ENCODE measurements around the gene CCDC18. TPM values are rescaled to one million over a fixed set of nuclear protein-coding genes. Genes with fewer than 3 reads are reported as not detected.

Gene CCDC18
- total and polyA plus RNA-seq, 4 donors, result 2.0 to 10.8 (median 4.9) TPM

GRCh38 chr1:93190432-93190831, 9.9 kb downstream of the CCDC18 start:
- H3K9ac ChIP-seq (ENCODE audit: insufficient read depth in 1 of 2, low read length in 2 of 2), result no peak overlapping the region
- no peaks in the 10 kb centered on the region for H3K27me3 ChIP-seq (ENCODE audit: control insufficient read depth in 3 of 3, insufficient read depth in 3 of 3, low read length in 2 of 3)
- H3K4me1 ChIP-seq (ENCODE audit: control insufficient read depth in 5 of 5, insufficient read depth in 5 of 5, low read length in 5 of 5), result peaks cover 0 to 4% (median 0%) of the 10 kb centered on the region in 5 donors
- WGBS, 2 donors, result 99 to 100% methylated on average over 3 of the region's 3 CpGs
- no peak overlapping the region for H3K4me3 ChIP-seq
- H3K9me3 ChIP-seq (ENCODE audit: control insufficient read depth in 4 of 4, insufficient read depth in 3 of 4, low read length in 3 of 4), result no peaks in the 10 kb centered on the region
- no peak overlapping the region for H3K27ac ChIP-seq (ENCODE audit: low read depth in 1 of 2, low read length in 1 of 2)
- H3K36me3 ChIP-seq (ENCODE audit: control insufficient read depth in 4 of 4, insufficient read depth in 4 of 4, low read length in 4 of 4), result peaks cover 0 to 2% (median under 1%) of the 10 kb centered on the region in 4 donors
- TF ChIP-seq, protein P1, sequence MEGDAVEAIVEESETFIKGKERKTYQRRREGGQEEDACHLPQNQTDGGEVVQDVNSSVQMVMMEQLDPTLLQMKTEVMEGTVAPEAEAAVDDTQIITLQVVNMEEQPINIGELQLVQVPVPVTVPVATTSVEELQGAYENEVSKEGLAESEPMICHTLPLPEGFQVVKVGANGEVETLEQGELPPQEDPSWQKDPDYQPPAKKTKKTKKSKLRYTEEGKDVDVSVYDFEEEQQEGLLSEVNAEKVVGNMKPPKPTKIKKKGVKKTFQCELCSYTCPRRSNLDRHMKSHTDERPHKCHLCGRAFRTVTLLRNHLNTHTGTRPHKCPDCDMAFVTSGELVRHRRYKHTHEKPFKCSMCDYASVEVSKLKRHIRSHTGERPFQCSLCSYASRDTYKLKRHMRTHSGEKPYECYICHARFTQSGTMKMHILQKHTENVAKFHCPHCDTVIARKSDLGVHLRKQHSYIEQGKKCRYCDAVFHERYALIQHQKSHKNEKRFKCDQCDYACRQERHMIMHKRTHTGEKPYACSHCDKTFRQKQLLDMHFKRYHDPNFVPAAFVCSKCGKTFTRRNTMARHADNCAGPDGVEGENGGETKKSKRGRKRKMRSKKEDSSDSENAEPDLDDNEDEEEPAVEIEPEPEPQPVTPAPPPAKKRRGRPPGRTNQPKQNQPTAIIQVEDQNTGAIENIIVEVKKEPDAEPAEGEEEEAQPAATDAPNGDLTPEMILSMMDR (IDR thresholded peaks at IDR 0.05; ENCODE audit: control extremely low read depth, extremely low read depth), result no peak
- ATAC-seq (ENCODE audit: insufficient read depth, low FRiP score), result no peak
- no peak for DNase-seq

DNA sequence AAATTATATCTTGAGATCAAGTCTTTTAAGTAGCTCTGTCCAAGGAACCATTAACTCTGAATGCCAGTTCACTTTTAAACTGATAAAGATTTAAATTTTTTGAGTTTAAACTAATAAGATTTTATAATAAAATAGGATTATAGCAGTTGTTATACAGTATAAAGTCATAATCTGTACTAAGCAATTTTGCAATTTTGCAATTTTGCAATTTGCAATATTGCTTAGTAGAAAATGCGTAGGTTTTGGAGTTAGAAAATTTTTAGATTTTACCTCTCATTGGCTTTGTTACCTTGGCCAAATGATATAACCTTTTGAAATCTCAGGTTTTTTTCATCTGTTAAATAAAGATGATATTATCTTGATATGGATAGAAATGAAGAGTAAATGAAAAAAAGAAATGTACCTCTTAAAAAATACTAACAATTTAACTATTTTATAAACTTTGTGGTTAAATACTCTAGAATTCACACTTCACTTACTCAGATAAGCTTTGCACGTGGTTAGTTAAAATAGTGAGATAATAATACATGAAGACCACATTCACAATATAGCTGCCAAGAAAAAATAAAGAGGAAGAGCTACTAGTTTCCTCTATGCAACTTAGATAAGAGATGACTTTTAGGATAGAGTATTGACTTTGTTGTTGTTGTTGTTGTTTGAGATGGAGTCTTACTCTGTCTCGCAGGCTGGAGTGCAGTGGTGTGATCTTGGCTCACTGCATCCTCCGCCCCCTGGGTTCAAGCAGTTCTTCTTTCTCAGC, 13.9 kb downstream of the CCDC18 start:
- H3K27me3 ChIP-seq (ENCODE audit: control insufficient read depth in 3 of 3, insufficient read depth in 3 of 3, low read length in 2 of 3), result no peaks in the 10 kb centered on the region
- H3K27ac ChIP-seq (ENCODE audit: low read depth in 1 of 2, low read length in 1 of 2), result no peak overlapping the region
- no peaks in the 10 kb centered on the region for H3K9me3 ChIP-seq (ENCODE audit: control insufficient read depth in 4 of 4, insufficient read depth in 3 of 4, low read length in 3 of 4)
- H3K4me1 ChIP-seq (ENCODE audit: control insufficient read depth in 5 of 5, insufficient read depth in 5 of 5, low read length in 5 of 5), result peaks cover 0 to 4% (median 0%) of the 10 kb centered on the region in 5 donors
- no peak for ATAC-seq (ENCODE audit: insufficient read depth, low FRiP score)
- H3K36me3 ChIP-seq (ENCODE audit: control insufficient read depth in 4 of 4, insufficient read depth in 4 of 4, low read length in 4 of 4), result peaks cover 0 to 4% (median 2%) of the 10 kb centered on the region in 4 donors
- H3K4me3 ChIP-seq, result no peak overlapping the region
- TF ChIP-seq, protein P1 (IDR thresholded peaks at IDR 0.05; ENCODE audit: control extremely low read depth, extremely low read depth), result no peak
- WGBS, 2 donors, result 70 to 82% methylated on average over 4 of the region's 4 CpGs
- H3K9ac ChIP-seq (ENCODE audit: insufficient read depth in 1 of 2, low read length in 2 of 2), result no peak overlapping the region
- DNase-seq, result no peak

DNA sequence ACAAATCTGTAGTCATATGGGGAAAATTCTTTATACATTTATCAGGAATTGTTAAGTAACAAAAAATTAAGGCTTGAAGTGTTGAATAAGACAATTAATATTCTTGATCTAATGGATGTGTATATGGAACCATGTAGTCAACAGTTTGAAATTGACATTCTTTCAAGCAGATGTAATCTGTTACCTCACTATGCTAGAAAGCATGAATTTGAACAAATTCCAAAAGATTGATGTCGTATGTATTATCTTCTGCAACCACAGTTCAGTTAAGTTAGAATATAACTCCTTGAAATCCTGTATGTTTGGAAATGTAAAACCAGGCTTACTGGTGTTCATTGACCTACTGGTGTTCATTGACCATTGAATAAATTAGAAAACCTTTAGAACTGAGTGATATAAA, 16.1 kb downstream of the CCDC18 start:
- no peaks in the 10 kb centered on the region for H3K27me3 ChIP-seq (ENCODE audit: control insufficient read depth in 3 of 3, insufficient read depth in 3 of 3, low read length in 2 of 3)
- TF ChIP-seq, protein P1 (IDR thresholded peaks at IDR 0.05; ENCODE audit: control extremely low read depth, extremely low read depth), result no peak
- H3K9me3 ChIP-seq (ENCODE audit: control insufficient read depth in 4 of 4, insufficient read depth in 3 of 4, low read length in 3 of 4), result no peaks in the 10 kb centered on the region
- peaks cover 0 to 4% (median under 1%) of the 10 kb centered on the region in 4 donors for H3K36me3 ChIP-seq (ENCODE audit: control insufficient read depth in 4 of 4, insufficient read depth in 4 of 4, low read length in 4 of 4)
- no peak for ATAC-seq (ENCODE audit: insufficient read depth, low FRiP score)
- H3K9ac ChIP-seq (ENCODE audit: insufficient read depth in 1 of 2, low read length in 2 of 2), result no peak overlapping the region
- no peak overlapping the region for H3K27ac ChIP-seq (ENCODE audit: low read depth in 1 of 2, low read length in 1 of 2)
- no peak overlapping the region for H3K4me3 ChIP-seq
- WGBS, 2 donors, result 92 to 95% methylated on average over 1 of the region's 1 CpG
- DNase-seq, result no peak
- peaks cover 0 to 4% (median 0%) of the 10 kb centered on the region in 5 donors for H3K4me1 ChIP-seq (ENCODE audit: control insufficient read depth in 5 of 5, insufficient read depth in 5 of 5, low read length in 5 of 5)

Measured in lung (tissue), 12 donors.